Myocyte (in vitro differentiated cells): ENCODE measurements around the gene C4orf54. TPM values are rescaled to one million over a fixed set of nuclear protein-coding genes. Genes with fewer than 3 reads are reported as not detected.

ENCODE experiments used
- DNase-seq: peaks from one replicate; pipeline ENCODE4 v3.0.0-alpha.2; 2012; ENCODE audit warnings: low read depth
- total RNA-seq: library from RNA; depleted of rRNA; stranded (reverse); fragments of >200 nt; gene quantifications from 2 replicates; pipeline ENCODE4 v1.2.3, GENCODE V29; 2014

C4orf54 gene
- total RNA-seq, 1 donor from 2014 or later, result 8.5 TPM

DNA sequence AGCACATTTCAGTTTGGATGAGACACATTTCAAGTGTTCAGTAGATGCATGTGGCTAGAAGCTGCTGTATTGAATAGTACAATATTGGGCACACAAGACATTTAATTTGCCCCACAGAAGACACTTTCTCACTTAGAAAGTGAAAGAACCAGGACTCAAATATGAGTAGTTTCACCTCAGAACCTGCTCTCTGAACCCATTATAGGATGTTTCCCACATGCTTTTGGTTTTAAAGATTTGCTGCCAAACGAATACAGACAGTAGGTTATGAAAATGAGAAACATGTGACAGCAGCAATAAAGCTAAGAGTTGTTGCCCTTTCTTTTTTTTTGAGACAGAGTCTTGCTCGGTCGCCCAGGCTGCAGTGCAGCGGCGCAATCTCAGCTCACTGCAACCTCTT, 32.3 kb downstream of the C4orf54 start:
- DNase-seq, result no peak

DNA sequence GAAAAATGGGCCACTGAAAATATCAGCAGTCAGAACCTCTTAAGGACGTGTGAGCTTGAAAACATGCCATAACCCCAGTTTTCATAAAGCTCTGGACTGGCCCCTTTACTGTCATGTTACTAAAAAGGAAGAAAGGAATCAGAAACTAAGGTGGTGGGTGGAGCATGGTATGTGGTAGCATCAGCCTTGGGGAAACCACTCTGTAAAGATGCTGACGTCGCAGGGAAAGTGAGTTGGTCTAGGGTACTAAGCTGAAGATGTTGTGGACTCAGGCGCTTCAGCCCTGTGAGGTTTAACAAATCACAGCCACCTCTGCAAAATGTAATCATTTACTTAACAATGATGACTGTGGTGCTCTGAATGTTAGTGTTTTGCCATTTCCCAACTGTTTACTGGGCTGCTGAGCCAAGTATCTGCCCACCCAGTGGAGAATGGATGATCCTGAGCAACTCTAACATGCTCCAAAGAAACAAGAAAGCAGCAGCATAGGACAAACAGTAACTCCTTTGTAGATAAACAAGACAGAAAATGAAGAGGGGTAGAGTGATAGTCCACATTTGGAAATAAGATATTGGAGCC, 33.4 kb downstream of the C4orf54 start:
- no peak for DNase-seq

DNA sequence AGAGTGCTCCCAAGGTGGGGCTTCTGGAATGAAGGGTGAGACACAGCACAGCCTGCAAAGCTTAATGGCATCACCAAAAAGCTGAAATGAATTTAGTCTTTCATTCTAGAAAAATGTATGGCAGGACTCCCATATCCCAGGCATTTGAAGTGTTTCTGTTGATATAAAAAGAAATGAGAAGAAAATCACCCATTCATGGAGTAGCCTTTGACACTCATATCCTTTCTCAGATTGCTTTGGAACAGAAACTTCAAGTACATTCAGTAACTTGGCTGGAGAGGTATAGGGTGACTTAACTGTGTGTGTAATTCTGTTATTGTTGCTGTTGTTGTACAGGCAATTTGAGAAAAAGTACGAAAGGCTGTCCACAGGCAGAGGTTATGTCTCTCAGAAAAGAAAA, 35.3 kb downstream of the C4orf54 start:
- no peak for DNase-seq

DNA sequence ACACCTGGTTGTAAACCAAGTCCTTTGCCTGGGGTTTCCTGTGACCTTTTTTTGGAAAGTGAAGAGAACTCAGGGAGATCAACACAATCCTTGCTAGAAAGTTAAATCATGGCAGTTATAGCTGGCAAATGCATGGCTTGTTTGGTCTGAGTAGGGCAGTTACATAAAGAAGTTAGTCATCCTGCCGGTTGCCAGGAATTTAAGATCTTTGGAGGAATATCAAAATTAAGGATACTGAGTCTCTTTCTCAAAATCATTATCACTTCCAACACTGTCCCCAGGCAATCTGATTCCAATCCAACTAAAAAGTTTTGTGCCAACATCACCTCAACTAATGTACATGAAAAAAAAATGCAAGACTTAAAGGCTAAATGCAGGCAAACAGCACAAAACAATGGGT, 40.3 kb downstream of the C4orf54 start:
- no peak for DNase-seq

DNA sequence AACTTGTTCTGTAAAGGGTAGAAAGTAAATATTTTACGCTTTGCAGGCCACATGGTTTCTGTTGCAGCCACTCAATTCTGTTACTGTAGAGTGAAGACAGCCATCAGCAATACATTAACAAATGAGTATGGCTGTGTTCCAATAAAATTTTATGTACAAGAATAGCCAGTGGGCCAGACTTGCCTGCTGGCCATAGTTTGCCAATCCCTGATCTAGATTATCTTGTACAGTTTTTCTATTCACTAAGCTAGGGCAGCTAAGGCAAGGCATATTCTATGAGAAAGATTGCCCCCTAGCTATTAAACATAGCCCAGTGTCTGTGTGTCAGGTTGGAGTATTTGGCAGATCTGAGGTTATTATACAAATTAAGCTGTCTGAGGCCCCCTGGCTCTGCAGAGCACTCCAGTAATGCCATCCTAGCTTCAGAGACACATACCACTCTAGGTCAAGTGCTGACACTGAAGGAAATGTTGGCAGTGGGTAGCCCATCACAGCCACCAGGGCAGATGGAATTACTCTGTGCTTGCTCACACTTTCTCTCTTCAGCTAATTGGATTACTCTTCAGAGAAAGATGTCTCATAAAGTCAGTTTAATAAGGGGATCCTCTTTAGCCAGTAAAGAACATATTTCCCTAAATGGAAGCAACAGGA, 42.3 kb downstream of the C4orf54 start:
- peak; percentile 25 for DNase-seq

DNA sequence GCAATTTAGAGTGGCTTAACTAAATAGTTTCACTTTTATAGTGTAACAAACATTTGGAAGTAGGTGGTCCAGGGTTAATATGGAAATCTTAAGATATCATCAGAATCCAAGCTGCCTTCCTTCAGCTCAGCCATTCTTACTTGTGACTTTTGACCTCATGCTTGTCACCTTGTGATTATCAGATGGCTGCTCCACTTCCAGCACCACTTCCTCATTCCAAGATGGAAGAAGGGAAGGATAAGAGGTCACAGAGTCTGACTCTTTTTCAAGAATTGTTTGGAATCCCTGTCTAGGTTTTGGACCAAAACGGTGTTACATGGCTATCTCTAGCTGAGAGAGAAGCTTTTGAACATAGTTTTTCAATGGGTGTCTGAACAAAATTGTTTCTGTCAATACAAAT, 43.1 kb downstream of the C4orf54 start:
- no peak for DNase-seq

DNA sequence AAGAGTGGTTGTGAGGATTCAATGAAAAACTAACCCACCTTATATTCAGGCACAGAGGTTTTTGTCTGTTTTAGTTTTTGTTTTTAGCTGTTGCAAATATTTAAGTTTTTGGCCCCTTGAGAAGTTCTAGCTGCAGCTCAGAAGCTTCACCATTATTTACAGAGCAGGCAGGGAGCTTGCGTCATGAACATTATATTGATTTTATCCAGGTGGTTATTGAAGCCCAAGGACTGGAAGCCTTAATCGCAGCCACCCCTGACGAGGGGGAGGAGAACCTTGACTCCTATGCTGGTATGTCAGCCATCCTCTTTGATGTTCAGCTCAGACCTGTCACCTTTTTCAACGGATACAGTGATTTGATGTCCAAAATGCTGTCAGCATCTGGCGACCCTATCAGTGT, 44.9 kb downstream of the C4orf54 start:
- no peak for DNase-seq

DNA sequence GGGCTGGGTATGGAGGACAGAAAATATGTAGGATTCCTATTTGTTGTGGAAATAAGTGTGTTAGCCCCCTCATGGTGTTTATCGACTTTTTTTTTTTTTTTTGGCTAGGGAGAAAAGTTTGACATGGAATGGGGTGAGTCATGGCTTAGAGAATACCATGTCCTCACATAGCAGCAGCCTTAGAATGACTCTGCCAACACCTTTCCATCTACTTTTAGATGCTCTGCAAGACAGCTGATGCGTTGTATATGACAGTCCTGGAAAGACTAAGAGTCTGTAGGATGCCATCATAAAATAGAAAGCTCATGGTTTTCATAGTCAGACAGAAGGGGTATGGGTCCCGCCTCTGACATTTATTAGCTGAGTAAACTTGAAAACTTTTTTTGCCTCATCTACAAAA, 45.3 kb downstream of the C4orf54 start:
- no peak for DNase-seq

DNA sequence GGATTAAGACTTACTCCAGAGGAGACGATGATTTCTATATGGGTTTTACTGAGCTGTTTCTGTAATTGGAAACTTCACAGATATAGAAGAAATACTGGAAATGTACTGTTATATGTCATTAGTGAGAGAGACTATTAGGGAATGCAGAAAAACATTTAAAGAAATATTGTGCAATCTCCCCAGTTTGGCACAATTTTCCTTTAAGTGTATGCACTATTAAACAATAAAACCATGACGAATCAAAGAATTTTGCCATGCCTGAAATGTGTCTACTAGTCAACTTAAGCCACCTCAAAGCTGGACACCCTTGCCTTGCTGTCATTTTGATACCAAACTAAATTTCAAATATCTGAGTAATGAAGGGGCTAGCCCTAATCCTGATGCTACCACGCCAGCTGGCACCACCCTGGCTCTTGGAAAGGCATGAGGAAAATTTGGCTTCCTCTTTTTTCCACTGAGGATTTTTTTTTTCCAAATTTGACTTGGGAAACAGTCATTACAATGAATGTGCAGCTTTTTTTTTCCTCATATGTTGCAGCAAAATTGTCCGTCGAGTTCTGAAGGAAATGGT, 46.9 kb downstream of the C4orf54 start:
- DNase-seq, result peak; percentile 17

DNA sequence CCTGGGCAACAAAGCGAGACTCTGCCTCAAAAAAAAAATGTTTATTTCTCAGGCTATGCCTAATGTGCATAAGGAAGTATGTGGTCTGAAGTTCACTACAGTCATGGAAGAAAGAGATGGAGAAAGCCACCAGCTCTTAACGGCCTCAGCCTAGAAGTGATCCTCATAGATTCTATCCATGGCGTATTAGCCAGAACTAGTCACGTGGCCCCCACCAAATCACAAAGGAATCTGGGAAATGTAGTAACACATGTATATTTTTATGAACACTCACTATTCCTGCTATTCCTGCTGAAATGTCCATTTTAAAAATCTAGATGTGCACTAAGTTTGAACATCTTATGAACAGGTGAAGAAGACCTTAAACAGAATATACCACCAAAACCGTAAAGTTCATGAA, 49.2 kb downstream of the C4orf54 start:
- no peak for DNase-seq

Other genes starting within 250 kb of the C4orf54 start
- not detected in 2 replicates for gene ADH7, start 222.5 kb downstream of the C4orf54 start, total RNA-seq
- gene C4orf17, start 146.8 kb downstream of the C4orf54 start, total RNA-seq, result 0.31 TPM in 1 of 2 replicates, not detected in the other
- gene TRMT10A, start 93.8 kb downstream of the C4orf54 start, total RNA-seq, result 10.7 and 13.7 TPM in 2 replicates
- 0.10 and 0.80 TPM in 2 replicates for gene MTTP, start 83.0 kb downstream of the C4orf54 start, total RNA-seq
- gene DAPP1, start 159.0 kb upstream of the C4orf54 start, total RNA-seq, result not detected in 2 replicates
- 56.6 and 61.2 TPM in 2 replicates for gene LAMTOR3, start 236.6 kb upstream of the C4orf54 start, total RNA-seq